Adrenal gland (tissue), 12 donors: Measurements from ENCODE around the gene CD59. TPM values are rescaled to one million over a fixed set of nuclear protein-coding genes. Genes with fewer than 3 reads are reported as not detected.
"Not testable (repeated sequence)": the region's sequence is repeated elsewhere in the genome, so short reads cannot be mapped to it uniquely, and the experiment has no call there.

Experiments
- DNase-seq, 7 donors: peaks; one replicate each; pipeline ENCODE4 v3.0.0-alpha.2; 2019 to 2020
- H3K27ac ChIP-seq, 5 donors: fragments of 200-600 bp; sonication (generic) in 4 of 5; 1 replicate in 3 of 5; 2 replicates in 2 of 5; pipeline versions ENCODE4 v1.5.1 to v1.8.0; 2016 to 2020; ENCODE audit warnings: mild to moderate bottlenecking in 1 of 5
- H3K27me3 ChIP-seq: fragments of 200-600 bp; 2 replicates; pipeline ENCODE4 v1.8.0; 2021
- H3K36me3 ChIP-seq, 2 donors: fragments of 200-600 bp; replicated peaks in 1 of 2; 1 replicate in 1 of 2; 2 replicates in 1 of 2; pipeline versions ENCODE4 v1.5.1 to v1.8.0; 2018 to 2022
- H3K4me1 ChIP-seq, 2 donors: fragments of 200-600 bp; replicated peaks in 1 of 2; 1 replicate in 1 of 2; 2 replicates in 1 of 2; pipeline versions ENCODE4 v1.5.1 to v1.8.0; 2018 to 2021
- H3K4me3 ChIP-seq, 4 donors: fragments of 200-600 bp; sonication (generic) in 3 of 4; one replicate each; pipeline ENCODE4 v1.5.1; 2016 to 2018
- H3K9me3 ChIP-seq, 3 donors: fragments of 200-600 bp; sonication (generic) in 1 of 3; replicated peaks in 1 of 3; 1 replicate in 2 of 3; 2 replicates in 1 of 3; pipeline versions ENCODE4 v1.5.1 to v1.8.0; 2016 to 2021
- CTCF ChIP-seq, 6 experiments: fragments of 450-650 bp in 4 of 6; fragments of 200-600 bp in 2 of 6; sonication (generic) in 1 of 6; IDR thresholded peaks; 1 replicate in 5 of 6; 2 replicates in 1 of 6; pipeline versions ENCODE4 v1.5.1 to v1.8.0; 2016 to 2021; ENCODE audit warnings: antibody characterized with exemption in 6 of 6, mild to moderate bottlenecking in 2 of 6, moderate library complexity in 1 of 6
- POLR2A ChIP-seq, 2 donors: fragments of 450-650 bp; IDR thresholded peaks; one replicate each; pipeline ENCODE4 v1.6.1; 2017; ENCODE audit warnings: antibody characterized with exemption in 2 of 2, mild to moderate bottlenecking in 2 of 2, moderate library complexity in 1 of 2
- WGBS, 4 donors: extraction: QIAGEN DNeasy Blood & Tissue Kit in 2 of 4; methylation state at CpG; one replicate each; pipeline versions ENCODE4 v1.1.5 to v1.1.7; 2013 to 2017; 5-methylcytosine and 5-hydroxymethylcytosine counted together
- intact Hi-C, 2 donors: fragments of 100-400 bp; cut with DNase I; formaldehyde crosslinking; loops; one replicate each; pipeline versions ENCODE4 v1.14.1 to v1.15.0; 2022 to 2023
- polyA plus RNA-seq, 3 donors: library from polyadenylated mRNA; stranded (reverse); fragments of 200-250 nt in 2 of 3; fragments of 350-450 nt in 1 of 3; fragmentation: Illumina TruSeq in 1 of 3; extraction: RNeasy Lipid Tissue Mini Kit (QIAGEN cat#74804) in 1 of 3; gene quantifications; one replicate each; pipeline ENCODE4 v1.2.3, GENCODE V29; 2013 to 2014
- total RNA-seq, 9 donors: library from RNA; depleted of rRNA in 4 of 9; stranded (reverse); fragments of >200 nt in 4 of 9; fragments of 120-200 nt in 1 of 9; fragmentation: NEBNext Ultra II Directional in 1 of 9; extraction: Animal tissue kit (Norgen Biotek cat#: 25700) in 1 of 9; gene quantifications; one replicate each; pipeline versions ENCODE4 v1.1.0 to v1.2.4, GENCODE V29; 2013 to 2023
- donor health status: healthy with polysubstance abuse.
- donor health status: Bipolar disorder and iron deficiency.
- donor health status: DM: yes; HTN: yes; CAD: no.
- donor health status: DM: no; HTN: no; CAD: no.
- donor health status: DM: no; HTN: no; CAD: no.
- donor health status: DM: yes; HTN: yes; CAD: no.

The CD59 gene
- total and polyA plus RNA-seq, 12 donors = 59.5 to 562 (median 405) TPM

DNA sequence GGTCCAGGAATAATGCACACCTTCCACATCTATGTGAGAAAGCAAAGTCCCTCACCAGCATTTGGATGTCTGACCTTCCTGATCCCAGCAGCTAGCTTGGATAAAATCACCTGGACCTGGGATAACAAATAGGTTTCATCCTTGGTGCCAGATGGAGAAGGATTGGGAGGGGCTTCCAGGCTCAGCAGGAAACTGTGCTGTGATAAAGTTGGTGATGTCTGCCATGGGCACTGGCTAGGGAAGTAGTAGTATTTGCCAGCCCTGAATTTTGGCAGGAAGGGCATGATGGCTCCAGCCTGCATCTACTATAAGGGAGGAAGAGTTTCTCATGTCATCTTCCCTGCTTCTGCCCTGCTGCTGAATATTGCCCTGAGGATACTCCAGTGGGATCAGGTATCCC is 73.1 kb downstream of the CD59 start:
- Histone ChIP-seq H3K4me1 (no peaks in the 10 kb centered on the region), H3K27me3 (no peaks in the 10 kb centered on the region), H3K36me3 (no peaks in the 10 kb centered on the region), H3K27ac (no peak overlapping the region), H3K9me3 (no peaks in the 10 kb centered on the region), H3K4me3 (no peak overlapping the region)
- intact Hi-C loops = no loop called here
- TF ChIP-seq CTCF (IDR thresholded peaks at IDR 0.05) (no peak), POLR2A (IDR thresholded peaks at IDR 0.05) (no peak)
- DNase-seq = no peak

DNA sequence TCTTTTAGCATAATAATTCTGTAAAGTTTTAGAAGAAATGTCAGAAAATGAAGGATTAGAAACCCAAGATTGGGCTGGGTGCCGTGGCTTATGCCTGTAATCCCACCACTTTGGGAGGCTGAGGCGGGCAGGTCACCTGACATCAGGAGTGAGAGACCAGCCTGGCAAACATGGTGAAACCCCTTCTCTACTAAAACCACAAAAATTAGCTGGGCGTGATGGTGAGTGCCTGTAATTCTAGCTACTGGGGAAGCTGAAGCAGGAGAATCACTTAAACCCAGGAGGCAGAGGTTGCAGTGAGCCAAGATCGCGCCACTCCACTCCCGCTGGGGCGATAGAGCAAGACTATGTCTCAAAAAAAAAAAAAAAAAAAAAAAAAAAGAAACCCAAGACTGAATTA is 74.7 kb downstream of the CD59 start:
- H3K27ac ChIP-seq, H3K4me3 ChIP-seq, H3K4me1 ChIP-seq, H3K9me3 ChIP-seq, H3K27me3 ChIP-seq, DNase-seq, intact Hi-C loops, H3K36me3 ChIP-seq: not testable (repeated sequence)
- WGBS, 4 donors = 82 to 95% (median 90%) methylated on average over 7 of the region's 7 CpGs

DNA sequence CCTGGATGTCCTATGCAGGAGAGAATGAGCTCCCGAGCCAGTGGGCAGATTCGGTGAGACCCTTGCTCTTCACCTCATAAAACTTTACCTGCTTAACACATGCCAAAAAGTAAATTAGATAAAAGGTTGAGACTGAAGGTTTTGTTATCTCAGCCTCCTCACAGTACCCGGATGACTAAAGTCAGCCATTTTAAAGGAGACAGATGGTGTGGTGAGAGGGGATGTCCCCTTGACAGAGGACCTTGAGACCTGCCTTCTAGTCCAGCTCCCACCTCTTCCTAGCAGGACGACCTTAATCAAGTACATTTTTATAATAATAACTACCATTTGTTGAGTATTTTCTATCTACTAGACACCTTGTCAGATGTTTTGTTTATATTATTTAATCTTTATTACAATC is 75.3 kb downstream of the CD59 start:
- TF ChIP-seq CTCF (IDR thresholded peaks at IDR 0.05) = no peak
- TF ChIP-seq POLR2A (IDR thresholded peaks at IDR 0.05) = no peak

GRCh38 chr11:33659370-33660139 is 76.7 kb downstream of the CD59 start:
- TF ChIP-seq CTCF (IDR thresholded peaks at IDR 0.05) (no peak), POLR2A (IDR thresholded peaks at IDR 0.05) (no peak)
- no peak overlapping the region for H3K27ac ChIP-seq
- DNase-seq = no peak
- intact Hi-C loops = no loop called here
- H3K4me1 ChIP-seq = no peaks in the 10 kb centered on the region
- H3K36me3 ChIP-seq = no peaks in the 10 kb centered on the region
- WGBS, 4 donors = 80 to 99% (median 87%) methylated on average over 5 of the region's 5 CpGs
- no peaks in the 10 kb centered on the region for H3K27me3 ChIP-seq
- no peaks in the 10 kb centered on the region for H3K9me3 ChIP-seq
- H3K4me3 ChIP-seq = no peak overlapping the region

More for the DNA sequence above, 75.3 kb downstream of the CD59 start:
- H3K4me3 ChIP-seq = no peak overlapping the region
- intact Hi-C loops = no loop called here
- 86 to 90% (median 87%) methylated on average over 4 of the region's 4 CpGs for WGBS, 4 donors
- H3K27me3 ChIP-seq = no peaks in the 10 kb centered on the region
- no peak overlapping the region for H3K27ac ChIP-seq
- DNase-seq = no peak
- no peaks in the 10 kb centered on the region for H3K36me3 ChIP-seq
- no peaks in the 10 kb centered on the region for H3K9me3 ChIP-seq
- H3K4me1 ChIP-seq = no peaks in the 10 kb centered on the region
